H1 (cell line): ENCODE data around the gene USH1C. TPM values are rescaled to one million over a fixed set of nuclear protein-coding genes. Genes with fewer than 3 reads are reported as not detected.

Experiments used
- GABPA ChIP-seq: IDR thresholded peaks from 2 replicates; pipeline ENCODE4 v1.6.1; 2011; ENCODE audit warnings: mild to moderate bottlenecking, low read length, moderate library complexity, borderline replicate concordance; ENCODE audit not compliant: insufficient read depth
- SAP30 ChIP-seq: fragments of 300-600 bp; sonication (generic); IDR thresholded peaks from 2 replicates; pipeline ENCODE4 v1.7.1; 2012; ENCODE audit warnings: low read length, moderate library complexity, mild to moderate bottlenecking, inconsistent platforms; ENCODE audit not compliant: insufficient read depth, insufficient replicate concordance
- SIRT6 ChIP-seq: IDR thresholded peaks from one replicate; pipeline ENCODE4 v1.7.1; 2012; ENCODE audit warnings: low read length, inconsistent platforms
- polyA plus RNA-seq, 7 experiments: library from polyadenylated mRNA; depleted of rRNA in 3 of 7; stranded (reverse) in 5 of 7; unstranded in 2 of 7; fragments of >200 nt in 5 of 7; fragments of 200-250 nt in 2 of 7; gene quantifications; 1 replicate in 5 of 7; 2 replicates in 1 of 7; 4 replicates in 1 of 7; pipeline versions ENCODE4 v1.2.1 to v1.2.3, GENCODE V29; 2011 to 2013; ENCODE audit warnings: missing spikeins in 2 of 7, mixed read lengths in 2 of 7
- total RNA-seq: library from RNA; stranded (reverse); fragmentation: NEBNext Ultra II Directional; extraction: Animal tissue kit (Norgen Biotek cat#: 25700); gene quantifications from 2 replicates; pipeline ENCODE4 v1.2.1, GENCODE V29; 2021

The USH1C gene
- total and polyA plus RNA-seq, 2 of the 8 experiments (the other 6 are each of a cell fraction or from before 2014, with no cell fraction given): 1.3 to 1.6 TPM

GRCh38 chr11:17575431-17576425 is 31.5 kb upstream of the USH1C start (continued):
- TF ChIP-seq SAP30: no peak
- no peak for TF ChIP-seq SIRT6
- no peak for TF ChIP-seq GABPA
